Astrocyte (in vitro differentiated cells and primary cell): ENCODE results near the gene POU2F3.

ENCODE experiments used
- EZH2 ChIP-seq: IDR thresholded peaks from 2 replicates; pipeline ENCODE4 v1.6.1; 2012; ENCODE audit warnings: mild to moderate bottlenecking, low read length, inconsistent platforms; ENCODE audit not compliant: insufficient read depth
- TF ChIP-seq, protein P1 (sequence below): IDR thresholded peaks from 2 replicates; pipeline ENCODE4 v1.5.1; 2011; ENCODE audit warnings: low read depth, mild to moderate bottlenecking, inconsistent platforms, low read length, moderate library complexity; ENCODE audit not compliant: insufficient read depth

DNA sequence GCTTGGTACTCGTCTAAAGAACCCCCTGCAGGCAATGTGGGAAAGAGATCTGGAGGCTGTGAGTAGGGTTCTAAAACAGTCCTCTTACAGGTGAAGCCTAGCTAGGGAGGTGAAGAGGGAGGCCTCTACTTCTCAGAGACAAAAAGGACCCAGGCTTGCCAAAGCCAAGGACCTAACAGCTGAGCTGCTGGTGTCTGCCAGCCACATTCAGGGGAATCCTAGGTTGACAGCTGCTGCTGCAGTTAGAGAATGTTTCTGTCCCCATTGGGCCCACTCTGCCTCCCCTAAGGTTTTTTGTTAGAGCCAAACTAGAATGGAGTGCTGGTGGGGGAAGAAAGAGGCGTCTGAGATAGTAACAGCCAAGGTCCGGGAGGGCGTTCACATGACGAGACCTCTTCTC, 58.5 kb downstream of the POU2F3 start:
- TF ChIP-seq, protein P1, sequence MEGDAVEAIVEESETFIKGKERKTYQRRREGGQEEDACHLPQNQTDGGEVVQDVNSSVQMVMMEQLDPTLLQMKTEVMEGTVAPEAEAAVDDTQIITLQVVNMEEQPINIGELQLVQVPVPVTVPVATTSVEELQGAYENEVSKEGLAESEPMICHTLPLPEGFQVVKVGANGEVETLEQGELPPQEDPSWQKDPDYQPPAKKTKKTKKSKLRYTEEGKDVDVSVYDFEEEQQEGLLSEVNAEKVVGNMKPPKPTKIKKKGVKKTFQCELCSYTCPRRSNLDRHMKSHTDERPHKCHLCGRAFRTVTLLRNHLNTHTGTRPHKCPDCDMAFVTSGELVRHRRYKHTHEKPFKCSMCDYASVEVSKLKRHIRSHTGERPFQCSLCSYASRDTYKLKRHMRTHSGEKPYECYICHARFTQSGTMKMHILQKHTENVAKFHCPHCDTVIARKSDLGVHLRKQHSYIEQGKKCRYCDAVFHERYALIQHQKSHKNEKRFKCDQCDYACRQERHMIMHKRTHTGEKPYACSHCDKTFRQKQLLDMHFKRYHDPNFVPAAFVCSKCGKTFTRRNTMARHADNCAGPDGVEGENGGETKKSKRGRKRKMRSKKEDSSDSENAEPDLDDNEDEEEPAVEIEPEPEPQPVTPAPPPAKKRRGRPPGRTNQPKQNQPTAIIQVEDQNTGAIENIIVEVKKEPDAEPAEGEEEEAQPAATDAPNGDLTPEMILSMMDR, result no peak
- no peak for TF ChIP-seq EZH2
